DND-41 (cell line): Measurements from ENCODE around the gene SETD3.

Experiments
- ATAC-seq: fragments of 200-7000 bp; cut with Tn5 transposase; 3 replicates; pipeline ENCODE4 v1.9.1; 2021; ENCODE audit warnings: low read depth; ENCODE audit not compliant: insufficient read depth
- DNase-seq: peaks from one replicate; pipeline ENCODE4 v3.0.0-alpha.2; 2020
- H2AFZ ChIP-seq: 2 replicates; pipeline ENCODE4 v1.6.0; 2012; ENCODE audit warnings: low read depth, low read length
- H3K27ac ChIP-seq: 2 replicates; pipeline ENCODE4 v1.5.1; 2012; ENCODE audit warnings: low read length, inconsistent platforms
- H3K27me3 ChIP-seq: fragments of 200-600 bp; sonication (generic); 2 replicates; pipeline ENCODE4 v1.6.0; 2012; ENCODE audit warnings: low read length, mild to moderate bottlenecking, inconsistent platforms; ENCODE audit not compliant: insufficient read depth, poor library complexity
- H3K36me3 ChIP-seq: 2 replicates; pipeline ENCODE4 v1.5.1; 2012; ENCODE audit warnings: low read length, inconsistent platforms; ENCODE audit not compliant: insufficient read depth
- H3K4me1 ChIP-seq: 2 replicates; pipeline ENCODE4 v1.5.1; 2012; ENCODE audit warnings: mild to moderate bottlenecking, low read length; ENCODE audit not compliant: insufficient read depth
- H3K4me2 ChIP-seq: 2 replicates; pipeline ENCODE4 v1.6.0; 2012; ENCODE audit warnings: mild to moderate bottlenecking, moderate library complexity, low read length, inconsistent platforms; ENCODE audit not compliant: insufficient read depth
- H3K4me3 ChIP-seq, 2 experiments: fragments of 200-600 bp in 1 of 2; shearing (Covaris generic) in 1 of 2; 2 replicates each; pipeline ENCODE4 v1.5.1; 2012 to 2016; ENCODE audit warnings: inconsistent platforms in 2 of 2, low read length in 2 of 2, mild to moderate bottlenecking in 2 of 2, low read depth in 1 of 2, moderate library complexity in 1 of 2
- H3K79me2 ChIP-seq: 2 replicates; pipeline ENCODE4 v1.6.0; 2012; ENCODE audit warnings: low read length, inconsistent platforms; ENCODE audit not compliant: insufficient read depth
- H3K9ac ChIP-seq: 2 replicates; pipeline ENCODE4 v1.6.0; 2012; ENCODE audit warnings: low read depth, mild to moderate bottlenecking, inconsistent platforms, low read length, moderate library complexity
- H3K9me3 ChIP-seq: 2 replicates; pipeline ENCODE4 v1.5.1; 2012; ENCODE audit warnings: low read length, moderate library complexity, mild to moderate bottlenecking, inconsistent platforms; ENCODE audit not compliant: insufficient read depth, severe bottlenecking
- H4K20me1 ChIP-seq: 2 replicates; pipeline ENCODE4 v1.6.0; 2012; ENCODE audit warnings: low read length; ENCODE audit not compliant: insufficient read depth
- EZH2 ChIP-seq: IDR thresholded peaks from 3 replicates; pipeline ENCODE4 v1.6.1; 2012; ENCODE audit warnings: borderline replicate concordance, low read depth, mild to moderate bottlenecking, moderate library complexity, low read length, inconsistent platforms; ENCODE audit not compliant: severe bottlenecking
- TF ChIP-seq, protein P1 (sequence below): IDR thresholded peaks from 2 replicates; pipeline ENCODE4 v1.5.1; 2012; ENCODE audit warnings: borderline replicate concordance, low read length, moderate library complexity, mild to moderate bottlenecking; ENCODE audit not compliant: poor library complexity, severe bottlenecking; ENCODE audit errors: extremely low read depth

Gene SETD3

DNA sequence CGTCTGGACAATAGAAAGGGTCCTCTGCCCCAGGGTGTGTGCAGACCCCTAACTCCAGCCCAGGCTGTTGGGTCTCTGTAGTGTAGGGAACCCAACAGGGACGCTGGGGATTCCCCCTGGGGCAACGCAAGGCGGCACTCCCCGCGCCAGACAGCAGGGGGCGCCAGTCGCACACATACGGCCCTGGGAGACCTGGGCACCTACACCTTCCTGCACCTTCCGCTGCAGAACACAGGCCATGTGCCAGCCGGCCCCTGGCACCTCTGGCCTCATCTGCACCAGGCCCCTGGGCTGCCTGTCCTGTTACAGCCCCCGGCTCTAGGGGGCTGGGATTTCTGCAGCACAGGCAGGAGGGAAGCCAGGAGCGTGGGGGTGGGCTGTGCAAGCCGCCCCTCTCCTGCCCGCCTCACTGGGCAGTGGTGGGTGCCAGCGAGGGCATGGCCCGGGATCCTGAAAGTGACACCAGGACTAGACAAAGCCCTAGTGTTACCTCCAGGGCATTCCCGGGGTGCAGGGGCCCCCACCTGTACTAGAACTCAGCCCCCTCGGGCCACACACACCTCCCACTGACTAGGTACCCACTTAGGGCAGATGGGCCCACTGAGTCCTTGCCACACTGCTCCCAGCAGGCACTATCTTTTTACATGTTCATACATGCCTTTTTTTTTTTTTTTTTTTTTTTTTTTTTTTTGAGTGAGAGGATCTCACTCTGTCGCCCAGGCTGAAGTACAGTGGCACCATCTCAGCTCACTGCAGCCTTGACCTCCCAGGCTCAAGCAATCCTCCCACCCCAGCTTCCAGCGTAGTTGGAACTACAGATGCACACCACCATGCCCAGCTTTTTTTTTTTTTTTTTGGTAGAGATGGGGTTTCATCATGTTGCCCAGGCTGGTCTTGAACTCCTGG lies 38.0 kb upstream of the SETD3 start:
- no peak overlapping the region for H3K4me2 ChIP-seq
- TF ChIP-seq, protein P1, sequence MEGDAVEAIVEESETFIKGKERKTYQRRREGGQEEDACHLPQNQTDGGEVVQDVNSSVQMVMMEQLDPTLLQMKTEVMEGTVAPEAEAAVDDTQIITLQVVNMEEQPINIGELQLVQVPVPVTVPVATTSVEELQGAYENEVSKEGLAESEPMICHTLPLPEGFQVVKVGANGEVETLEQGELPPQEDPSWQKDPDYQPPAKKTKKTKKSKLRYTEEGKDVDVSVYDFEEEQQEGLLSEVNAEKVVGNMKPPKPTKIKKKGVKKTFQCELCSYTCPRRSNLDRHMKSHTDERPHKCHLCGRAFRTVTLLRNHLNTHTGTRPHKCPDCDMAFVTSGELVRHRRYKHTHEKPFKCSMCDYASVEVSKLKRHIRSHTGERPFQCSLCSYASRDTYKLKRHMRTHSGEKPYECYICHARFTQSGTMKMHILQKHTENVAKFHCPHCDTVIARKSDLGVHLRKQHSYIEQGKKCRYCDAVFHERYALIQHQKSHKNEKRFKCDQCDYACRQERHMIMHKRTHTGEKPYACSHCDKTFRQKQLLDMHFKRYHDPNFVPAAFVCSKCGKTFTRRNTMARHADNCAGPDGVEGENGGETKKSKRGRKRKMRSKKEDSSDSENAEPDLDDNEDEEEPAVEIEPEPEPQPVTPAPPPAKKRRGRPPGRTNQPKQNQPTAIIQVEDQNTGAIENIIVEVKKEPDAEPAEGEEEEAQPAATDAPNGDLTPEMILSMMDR, result peak; percentile 98
- no peak for TF ChIP-seq EZH2
- H3K27me3 ChIP-seq, result no peaks in the 10 kb centered on the region
- H3K9ac ChIP-seq, result no peak overlapping the region
- no peak overlapping the region for H3K27ac ChIP-seq
- peak; percentile 75 for DNase-seq
- H3K36me3 ChIP-seq, result peaks cover 15% of the 10 kb centered on the region
- no peaks in the 10 kb centered on the region for H3K79me2 ChIP-seq
- ATAC-seq, result peak; percentile 87
- H4K20me1 ChIP-seq, result peaks cover 39% of the 10 kb centered on the region
- H2AFZ ChIP-seq, result no peak overlapping the region
- no peak overlapping the region for H3K4me3 ChIP-seq
- H3K9me3 ChIP-seq, result no peaks in the 10 kb centered on the region
- H3K4me1 ChIP-seq, result no peaks in the 10 kb centered on the region

DNA sequence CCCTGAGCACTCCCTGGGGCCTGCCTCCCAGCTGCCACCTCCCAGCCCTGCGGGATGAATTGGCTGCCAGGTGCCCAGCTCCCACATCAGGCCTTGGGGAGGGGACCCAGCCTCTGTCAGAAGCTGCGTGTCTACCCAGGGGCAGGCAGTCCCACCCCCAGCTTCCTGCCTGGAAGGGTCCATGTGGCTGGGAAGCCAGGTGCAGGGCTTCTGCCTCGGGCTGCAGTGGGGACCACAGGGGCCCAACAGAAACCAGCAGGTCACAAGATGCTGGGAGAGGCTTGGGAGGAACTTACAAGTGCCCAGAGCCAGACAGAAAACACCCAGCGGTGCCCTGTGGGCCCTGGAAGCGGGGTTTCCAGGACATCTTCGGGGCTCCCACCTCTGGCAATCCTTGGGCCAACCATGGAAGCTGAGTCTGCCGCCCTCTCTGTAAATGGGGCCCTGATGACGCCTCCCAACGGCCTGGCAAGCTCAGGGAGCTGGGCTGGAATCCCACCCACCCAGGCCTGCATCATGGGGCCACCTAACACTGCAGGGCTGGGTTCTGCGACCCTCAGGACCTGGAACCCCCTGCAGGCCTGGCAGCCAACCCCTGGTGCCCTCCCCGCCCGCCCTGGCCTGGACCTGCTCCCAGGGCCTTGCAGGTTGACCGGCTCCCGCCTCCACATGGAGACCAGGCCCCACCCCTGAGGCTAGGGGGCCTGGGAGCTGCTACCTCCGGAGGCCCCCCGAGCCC lies 37.2 kb upstream of the SETD3 start:
- no peak for ATAC-seq
- H3K4me2 ChIP-seq, result no peak overlapping the region

DNA sequence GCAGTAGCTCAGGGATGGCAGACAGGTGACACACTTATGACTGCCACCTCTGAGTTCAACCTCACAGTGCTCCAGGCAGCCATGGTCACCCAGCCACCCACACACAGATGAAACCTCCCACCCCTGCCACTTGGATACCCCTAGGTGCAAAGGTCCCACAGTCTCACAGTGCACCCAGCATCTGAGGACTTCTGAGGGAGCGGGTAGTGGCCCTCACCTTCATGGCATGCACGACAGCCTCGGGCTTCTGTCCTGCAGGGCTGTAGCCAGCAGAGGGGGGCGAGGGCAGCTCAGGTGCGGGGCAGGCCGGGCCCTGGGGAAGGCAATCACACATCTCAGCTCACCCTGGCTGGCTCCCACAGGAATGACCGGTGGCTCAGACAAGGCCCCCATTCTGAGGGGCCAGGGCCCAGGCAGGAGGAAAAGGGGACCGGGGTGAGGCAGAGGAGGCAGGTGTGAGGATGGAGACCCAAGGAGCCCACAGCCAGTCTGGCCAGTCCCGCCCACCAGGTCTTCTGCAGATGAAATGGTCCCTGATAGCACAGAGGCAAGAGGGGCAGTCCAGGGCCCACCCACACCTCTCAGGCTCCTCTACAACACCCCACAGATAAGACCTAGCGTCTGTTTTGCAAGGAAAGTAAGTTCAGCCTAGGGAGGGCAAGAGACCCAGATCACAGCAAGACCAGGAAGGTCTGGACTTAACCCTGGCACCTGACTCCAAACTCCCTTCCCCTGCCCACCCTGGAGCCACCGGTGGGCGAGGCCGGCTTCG lies 36.4 kb upstream of the SETD3 start:
- TF ChIP-seq, protein P1, result no peak
- no peak for TF ChIP-seq EZH2
- H3K27me3 ChIP-seq, result no peaks in the 10 kb centered on the region
- H3K9ac ChIP-seq, result no peak overlapping the region
- H3K36me3 ChIP-seq, result peaks cover 30% of the 10 kb centered on the region
- H2AFZ ChIP-seq, result no peak overlapping the region
- H3K4me3 ChIP-seq, result no peak overlapping the region
- DNase-seq, result no peak
- ATAC-seq, result no peak
- peaks cover 43% of the 10 kb centered on the region for H4K20me1 ChIP-seq
- no peak overlapping the region for H3K27ac ChIP-seq
- no peaks in the 10 kb centered on the region for H3K4me1 ChIP-seq
- H3K4me2 ChIP-seq, result no peak overlapping the region
- H3K79me2 ChIP-seq, result no peaks in the 10 kb centered on the region
- H3K9me3 ChIP-seq, result no peaks in the 10 kb centered on the region

More for the DNA sequence above, 37.2 kb upstream of the SETD3 start:
- Histone ChIP-seq H3K4me1 (no peaks in the 10 kb centered on the region), H3K79me2 (no peaks in the 10 kb centered on the region), H2AFZ (no peak overlapping the region), H3K9ac (no peak overlapping the region), H3K27me3 (no peaks in the 10 kb centered on the region), H3K27ac (no peak overlapping the region), H3K4me3 (no peak overlapping the region), H3K9me3 (no peaks in the 10 kb centered on the region), H3K36me3 (peaks cover 24% of the 10 kb centered on the region), H4K20me1 (peaks cover 41% of the 10 kb centered on the region)
- DNase-seq, result no peak
- TF ChIP-seq, protein P1, result no peak
- no peak for TF ChIP-seq EZH2
